ES-I3 (cell line): ENCODE data around the gene GNA14.

Source experiments
- H3K36me3 ChIP-seq: 2 replicates; pipeline ENCODE4 v1.6.1; 2013; ENCODE audit warnings: mild to moderate bottlenecking, low read length, control low read depth, moderate library complexity; ENCODE audit not compliant: insufficient read depth
- H3K4me1 ChIP-seq: 2 replicates; pipeline ENCODE4 v1.6.1; 2013; ENCODE audit warnings: mild to moderate bottlenecking, control low read depth, low read length; ENCODE audit not compliant: insufficient read depth
- H3K9ac ChIP-seq: 2 replicates; pipeline ENCODE4 v1.6.1; 2013; ENCODE audit warnings: low read depth, mild to moderate bottlenecking, low read length, moderate library complexity
- H3K9me3 ChIP-seq: 2 replicates; pipeline ENCODE4 v1.6.1; 2013; ENCODE audit warnings: mild to moderate bottlenecking, low read length, moderate library complexity; ENCODE audit not compliant: control insufficient read depth, insufficient read depth

GNA14 gene

GRCh38 chr9:77435688-77436087 lies 212.4 kb downstream of the GNA14 start:
- Histone ChIP-seq H3K9me3 (no peaks in the 10 kb centered on the region), H3K9ac (no peak overlapping the region), H3K36me3 (no peaks in the 10 kb centered on the region; the same call in 1 of the 2 replicates), H3K4me1 (peaks cover 11% of the 10 kb centered on the region; the same call in 1 of the 2 replicates)

GRCh38 chr9:77435277-77435676 lies 212.8 kb downstream of the GNA14 start:
- H3K9ac ChIP-seq = no peak overlapping the region
- peaks cover 11% of the 10 kb centered on the region; the same call in 1 of the 2 replicates for H3K4me1 ChIP-seq
- no peaks in the 10 kb centered on the region; the same call in 1 of the 2 replicates for H3K36me3 ChIP-seq
- no peaks in the 10 kb centered on the region for H3K9me3 ChIP-seq

- H3K36me3 ChIP-seq = no peaks in the 10 kb centered on the region; the same call in 1 of the 2 replicates
- peaks cover 8% of the 10 kb centered on the region; the same call in 1 of the 2 replicates for H3K4me1 ChIP-seq
- H3K9ac ChIP-seq = no peak overlapping the region
- no peaks in the 10 kb centered on the region for H3K9me3 ChIP-seq
These were observed 214.3 kb downstream of the GNA14 start for GRCh38 chr9:77433675-77434445.

GRCh38 chr9:77432053-77432452 lies 216.1 kb downstream of the GNA14 start:
- H3K4me1 ChIP-seq = peaks cover 8% of the 10 kb centered on the region; the same call in 1 of the 2 replicates
- H3K36me3 ChIP-seq = no peaks in the 10 kb centered on the region; the same call in 1 of the 2 replicates
- H3K9me3 ChIP-seq = no peaks in the 10 kb centered on the region
- no peak overlapping the region for H3K9ac ChIP-seq

- no peaks in the 10 kb centered on the region for H3K9me3 ChIP-seq
- no peak overlapping the region for H3K9ac ChIP-seq
- H3K36me3 ChIP-seq = no peaks in the 10 kb centered on the region; the same call in 1 of the 2 replicates
- peaks cover 8% of the 10 kb centered on the region; the same call in 1 of the 2 replicates for H3K4me1 ChIP-seq
These were observed 218.2 kb downstream of the GNA14 start for GRCh38 chr9:77429928-77430327.

GRCh38 chr9:77427256-77427927 lies 220.7 kb downstream of the GNA14 start:
- H3K4me1 ChIP-seq = no peaks in the 10 kb centered on the region
- H3K9me3 ChIP-seq = peaks cover 3% of the 10 kb centered on the region; the same call in 1 of the 2 replicates
- H3K9ac ChIP-seq = no peak overlapping the region
- peaks cover 4% of the 10 kb centered on the region; the same call in 1 of the 2 replicates for H3K36me3 ChIP-seq

GRCh38 chr9:77426712-77427111 lies 221.4 kb downstream of the GNA14 start:
- H3K9me3 ChIP-seq = peaks cover 3% of the 10 kb centered on the region; the same call in 1 of the 2 replicates
- H3K4me1 ChIP-seq = no peaks in the 10 kb centered on the region
- H3K36me3 ChIP-seq = peaks cover 4% of the 10 kb centered on the region; the same call in 1 of the 2 replicates
- no peak overlapping the region for H3K9ac ChIP-seq

- no peak overlapping the region for H3K9ac ChIP-seq
- peaks cover 4% of the 10 kb centered on the region; the same call in 1 of the 2 replicates for H3K36me3 ChIP-seq
These were observed 223.1 kb downstream of the GNA14 start for GRCh38 chr9:77424993-77425392.

GRCh38 chr9:77423841-77424240 lies 224.3 kb downstream of the GNA14 start:
- no peak overlapping the region for H3K9ac ChIP-seq
- H3K9me3 ChIP-seq = peaks cover 3% of the 10 kb centered on the region; the same call in 1 of the 2 replicates

More at GRCh38 chr9:77424993-77425392, 223.1 kb downstream of the GNA14 start:
- Histone ChIP-seq H3K4me1 (no peaks in the 10 kb centered on the region), H3K9me3 (peaks cover 3% of the 10 kb centered on the region; the same call in 1 of the 2 replicates)

GRCh38 chr9:77422969-77423368 lies 225.2 kb downstream of the GNA14 start:
- Histone ChIP-seq H3K9me3 (peaks cover 3% of the 10 kb centered on the region; the same call in 1 of the 2 replicates), H3K36me3 (0 out of 2 replicates have a peak, but pooled peaks cover 4% of the 10 kb centered on the region), H3K9ac (no peak overlapping the region), H3K4me1 (no peaks in the 10 kb centered on the region)

More at GRCh38 chr9:77423841-77424240, 224.3 kb downstream of the GNA14 start:
- Histone ChIP-seq H3K36me3 (0 out of 2 replicates have a peak, but pooled peaks cover 4% of the 10 kb centered on the region), H3K4me1 (no peaks in the 10 kb centered on the region)

- Histone ChIP-seq H3K9me3 (peaks cover 3% of the 10 kb centered on the region; the same call in 1 of the 2 replicates), H3K36me3 (0 out of 2 replicates have a peak, but pooled peaks cover 4% of the 10 kb centered on the region), H3K9ac (no peak overlapping the region), H3K4me1 (no peaks in the 10 kb centered on the region)
These were observed 226.4 kb downstream of the GNA14 start for GRCh38 chr9:77421506-77422265.

- Histone ChIP-seq H3K36me3 (peaks cover 4% of the 10 kb centered on the region; the same call in 1 of the 2 replicates), H3K9ac (no peak overlapping the region), H3K9me3 (peaks cover 3% of the 10 kb centered on the region; the same call in 1 of the 2 replicates), H3K4me1 (no peaks in the 10 kb centered on the region)
These were observed 227.5 kb downstream of the GNA14 start for GRCh38 chr9:77420641-77421040.

GRCh38 chr9:77418226-77418625 lies 229.9 kb downstream of the GNA14 start:
- H3K9ac ChIP-seq = no peak overlapping the region
- no peaks in the 10 kb centered on the region for H3K4me1 ChIP-seq
- H3K36me3 ChIP-seq = peaks cover 4% of the 10 kb centered on the region; the same call in 1 of the 2 replicates
- no peaks in the 10 kb centered on the region for H3K9me3 ChIP-seq

- H3K4me1 ChIP-seq = no peaks in the 10 kb centered on the region
These were observed 230.6 kb downstream of the GNA14 start for GRCh38 chr9:77417566-77417965.

More at GRCh38 chr9:77417566-77417965, 230.6 kb downstream of the GNA14 start:
- H3K9ac ChIP-seq = no peak overlapping the region
- H3K9me3 ChIP-seq = no peaks in the 10 kb centered on the region
- no peaks in the 10 kb centered on the region; the same call in 1 of the 2 replicates for H3K36me3 ChIP-seq
